Stimulated activated CD4-positive, alpha-beta T cell treated with anti-CD3 and anti-CD28 coated beads, Interleukin-1b, Interleukin-23, amount 100 ng/mL, for 1 hour (primary cell): ENCODE data around the gene LHX2.

Source experiments
- DNase-seq, 2 donors: peaks; one replicate each; pipeline ENCODE4 v3.0.0-alpha.2; 2020; ENCODE audit warnings: low read depth in 2 of 2

The LHX2 gene

DNA sequence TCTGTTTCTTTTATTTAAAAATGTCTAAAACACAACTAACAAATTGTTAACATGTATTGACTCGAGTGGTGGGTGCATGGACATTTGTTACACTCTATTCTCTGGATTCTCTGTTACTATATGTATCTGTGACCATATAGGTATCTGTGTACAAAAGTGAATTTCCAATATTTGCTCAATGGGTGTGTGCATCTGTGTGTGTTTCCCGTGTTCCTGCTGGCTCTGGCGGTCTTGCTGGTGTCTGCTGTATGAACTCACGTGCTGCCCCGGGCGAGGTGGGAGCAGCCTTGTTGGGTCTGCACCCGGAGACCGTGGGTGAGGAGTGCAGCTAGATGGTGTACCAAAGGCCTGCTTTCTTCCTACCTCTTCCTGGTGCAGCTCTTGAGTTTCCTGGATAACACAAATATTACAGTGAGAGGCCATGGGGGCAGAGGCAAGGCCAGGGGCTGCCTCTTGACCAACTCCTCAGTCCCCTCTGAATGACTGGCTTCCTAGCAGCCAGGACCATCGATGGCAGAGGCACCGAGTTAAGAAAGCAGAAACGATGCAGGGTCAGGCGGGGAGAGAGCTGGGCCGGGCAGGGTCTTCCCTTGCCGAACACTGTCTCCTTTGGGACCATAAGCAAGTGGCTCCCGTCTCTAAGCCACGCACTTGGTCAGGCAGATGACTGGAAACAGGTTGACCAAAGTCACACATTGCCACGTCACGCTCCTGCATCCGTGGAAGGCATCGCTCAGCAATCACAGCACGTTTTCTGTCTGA is 49.5 kb downstream of the LHX2 start:
- no peak for DNase-seq

DNA sequence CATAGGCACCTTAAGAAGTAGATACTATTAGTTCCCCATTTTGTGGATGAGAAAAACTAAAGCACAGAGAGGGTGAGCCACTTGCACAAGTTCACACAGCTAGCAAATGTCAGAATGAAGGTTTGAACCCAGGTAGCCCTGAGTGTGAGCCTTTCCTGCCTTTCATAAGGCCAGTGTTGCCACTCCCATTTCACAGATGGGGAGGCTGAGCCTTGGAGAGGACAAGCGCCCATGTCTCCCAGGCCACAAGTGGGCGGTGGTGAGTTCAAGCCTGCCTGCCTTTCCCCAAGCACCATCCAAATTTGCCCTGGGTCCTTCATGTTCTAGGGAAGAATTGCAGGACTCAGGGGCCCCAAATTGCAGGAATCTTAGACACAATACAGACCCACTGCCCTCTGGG is 50.6 kb downstream of the LHX2 start:
- DNase-seq = no peak

DNA sequence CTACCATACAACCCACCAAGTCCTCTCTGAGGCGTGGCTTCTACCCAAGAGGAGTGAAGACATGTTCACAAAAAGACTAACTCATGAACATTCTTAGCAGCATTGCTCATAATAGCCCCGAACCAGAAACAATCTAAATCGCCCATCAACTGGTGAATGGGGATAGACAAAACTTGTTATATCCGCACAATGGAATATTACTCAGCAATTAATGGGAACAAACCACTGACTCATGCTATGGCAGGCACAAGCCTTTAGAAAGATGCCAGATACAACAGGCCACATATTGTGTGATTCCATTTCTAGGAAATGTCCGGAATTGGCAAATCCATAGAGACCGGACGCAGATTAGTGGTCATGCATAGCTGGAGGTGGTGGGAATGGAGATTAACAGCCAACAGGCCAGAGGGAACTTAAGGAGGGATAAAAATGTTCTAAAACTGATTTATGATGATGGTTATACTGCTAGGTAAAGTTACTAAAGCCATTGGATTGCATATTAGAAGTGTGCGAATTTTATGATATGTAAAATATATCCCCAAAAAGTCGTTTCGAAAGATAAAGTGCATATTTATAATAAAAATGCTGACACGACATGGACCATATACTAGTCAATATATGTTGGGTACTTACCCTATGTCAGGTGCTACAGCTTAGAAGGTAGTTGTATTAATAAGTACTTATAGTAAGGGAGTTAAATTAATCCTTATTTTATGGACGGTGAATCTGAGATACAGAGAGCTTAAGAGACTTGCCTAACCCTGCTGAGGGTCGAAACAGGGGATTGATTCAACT is 55.4 kb downstream of the LHX2 start:
- no peak for DNase-seq

DNA sequence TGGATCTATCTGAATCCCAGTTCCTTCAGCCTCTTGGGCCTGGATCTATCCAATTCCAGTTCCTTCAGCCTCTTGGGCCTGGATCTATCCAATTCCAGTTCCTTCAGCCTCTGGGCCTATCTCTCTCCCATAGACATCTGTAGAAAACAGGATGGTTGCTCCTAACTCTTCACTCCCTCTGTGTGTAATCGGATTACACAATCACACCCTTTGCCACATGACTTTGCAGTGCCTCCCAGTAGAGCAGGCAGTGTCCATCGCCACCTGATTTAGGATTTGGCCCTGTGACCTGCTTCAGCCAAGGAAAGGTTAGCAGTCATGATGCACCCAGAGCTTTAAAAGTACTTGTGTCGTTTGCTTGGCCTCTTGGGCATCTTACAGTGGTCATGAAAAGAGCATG is 56.7 kb downstream of the LHX2 start:
- DNase-seq = no peak

DNA sequence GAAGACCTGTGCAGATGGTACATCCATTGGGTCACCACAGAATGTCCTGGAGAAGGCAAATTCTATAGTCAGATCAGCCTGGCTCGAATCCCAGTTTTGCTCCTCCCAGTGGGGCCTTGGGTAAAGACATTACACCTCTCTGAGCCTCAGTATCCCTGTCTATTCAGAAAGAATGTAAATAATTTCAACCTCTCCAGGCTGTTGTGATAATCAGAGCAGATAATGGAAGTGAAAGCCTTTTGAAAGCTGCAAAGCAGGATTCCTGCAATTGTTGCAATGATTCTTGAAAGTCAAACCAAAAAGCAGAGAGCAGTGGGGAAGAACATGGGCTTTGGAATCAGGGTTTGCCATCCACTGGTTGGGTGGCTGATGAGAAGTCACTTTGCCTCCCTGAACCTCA is 63.2 kb downstream of the LHX2 start:
- no peak for DNase-seq

DNA sequence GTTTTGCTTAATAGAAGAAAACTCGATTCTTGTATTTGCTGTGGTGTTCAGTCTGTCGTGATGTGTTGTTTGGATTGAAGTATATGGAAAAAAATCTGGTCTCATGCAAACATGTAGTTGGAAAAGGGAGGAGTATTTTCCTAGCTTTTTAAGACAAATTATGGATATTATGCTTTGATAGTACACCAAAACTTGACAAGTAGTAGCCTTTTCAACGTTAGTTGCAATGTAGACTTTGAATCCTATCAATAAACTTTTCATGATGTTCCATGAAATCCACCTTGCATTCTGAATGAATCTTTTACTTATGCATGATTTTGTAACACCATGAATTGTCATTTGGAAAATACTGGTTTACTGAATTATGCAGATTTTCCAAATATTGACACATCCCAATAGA is 64.2 kb downstream of the LHX2 start:
- DNase-seq = no peak

DNA sequence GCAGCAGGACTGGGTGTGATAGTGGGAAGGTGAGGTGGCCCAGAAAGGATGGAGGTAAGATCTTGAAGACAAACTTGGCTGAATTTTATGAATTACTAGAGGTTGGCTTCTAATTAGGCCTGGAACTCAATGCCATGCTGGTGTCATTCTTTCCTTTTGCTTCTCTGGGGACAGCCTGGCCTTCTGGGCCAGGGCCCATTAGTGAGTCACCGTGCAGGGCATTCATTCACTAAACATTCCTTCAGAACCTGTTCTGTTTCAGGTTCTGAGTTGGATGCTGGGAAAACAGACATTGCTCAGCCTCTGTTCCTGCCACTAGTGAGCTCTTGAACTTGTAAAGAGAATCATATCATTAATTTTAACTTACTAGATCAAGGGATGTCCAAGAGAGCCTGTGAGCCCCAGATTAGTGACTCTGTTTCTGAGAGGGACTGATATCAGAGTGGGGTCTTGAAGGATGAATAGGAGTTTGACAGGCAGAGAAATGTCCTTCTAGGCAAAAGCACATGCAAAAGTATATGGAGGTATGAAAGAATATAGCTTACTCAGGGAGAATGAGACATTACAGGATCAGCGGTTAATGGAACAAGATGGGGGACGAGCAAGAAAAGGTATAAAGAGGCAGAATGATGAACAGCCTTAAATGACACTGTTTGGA is 66.5 kb downstream of the LHX2 start:
- DNase-seq = no peak

DNA sequence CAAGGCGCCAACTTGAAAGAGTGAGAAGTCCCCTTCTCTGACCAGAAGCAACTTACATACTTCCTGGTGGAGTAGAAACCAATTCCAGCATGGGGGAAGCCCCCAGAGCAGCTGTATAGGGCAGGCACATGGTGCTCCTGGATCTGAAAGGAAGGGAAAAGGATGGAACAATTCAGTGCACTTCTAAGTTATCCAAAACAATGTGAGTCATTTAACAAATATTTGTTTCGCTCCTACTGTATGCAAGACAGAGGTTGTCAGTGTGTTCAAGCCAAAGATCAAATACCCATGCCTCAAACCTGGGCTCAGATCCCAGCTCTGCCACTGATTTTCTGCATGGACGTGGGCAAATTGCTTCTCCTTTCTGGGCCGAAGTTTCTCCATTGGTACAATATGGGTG is 67.1 kb downstream of the LHX2 start:
- no peak for DNase-seq

DNA sequence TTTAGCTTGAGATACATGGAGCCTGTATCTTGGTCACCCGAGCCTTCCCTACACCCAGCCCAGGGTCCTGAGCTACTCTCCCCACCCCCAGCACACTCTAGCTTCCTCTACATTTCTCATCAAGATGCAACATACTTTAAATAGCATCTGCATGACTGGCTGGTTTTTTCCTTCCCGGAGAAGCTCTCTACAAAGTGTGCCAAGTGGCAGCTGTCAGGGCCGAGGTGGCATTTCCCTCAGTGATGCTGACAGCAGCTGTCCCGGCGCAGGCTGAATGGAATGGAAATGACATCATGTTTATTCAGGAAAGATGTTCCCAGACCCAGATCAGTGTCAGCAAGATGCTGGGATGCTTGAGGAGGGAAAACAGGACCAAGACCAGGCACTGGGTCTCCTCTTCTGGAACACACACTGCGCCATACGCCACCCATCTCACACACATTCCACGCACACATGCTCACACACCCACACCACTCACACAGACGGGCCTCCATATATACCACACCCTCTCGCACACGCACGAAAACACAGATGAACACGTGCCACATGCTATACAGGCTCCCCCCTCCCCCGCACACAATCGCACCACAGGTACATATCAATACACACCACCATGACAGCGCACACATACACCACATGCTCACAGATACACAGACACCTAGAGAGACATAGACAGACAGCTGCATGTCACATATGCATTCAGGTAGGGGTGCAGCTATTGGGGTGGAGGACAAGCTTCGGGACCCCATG is 67.8 kb downstream of the LHX2 start:
- no peak for DNase-seq

DNA sequence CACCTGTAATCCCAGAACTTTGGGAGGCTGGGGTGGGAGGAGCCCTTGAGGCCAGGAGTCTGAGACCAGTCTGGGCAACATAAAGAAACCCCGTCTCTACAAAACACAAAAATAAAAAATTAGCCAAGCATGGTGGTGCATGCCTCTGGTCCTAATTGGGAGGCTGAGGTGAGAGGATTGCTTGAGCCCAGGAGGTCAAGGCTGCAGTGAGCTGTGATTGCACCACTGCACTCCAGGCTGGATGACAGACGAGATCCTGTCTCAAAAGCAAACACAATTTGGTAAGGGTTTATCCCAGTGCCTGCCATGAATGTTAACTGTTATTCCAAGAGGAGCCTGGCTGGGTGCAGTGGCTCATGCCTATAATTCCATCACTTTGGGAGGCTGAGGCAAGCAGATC is 71.1 kb downstream of the LHX2 start:
- no peak for DNase-seq
